HG02571 (cell line): ENCODE results near the gene MAGI1.

Experiments
- ATAC-seq: cut with Tn5 transposase; IDR thresholded peaks from one replicate; pipeline ENCODE4 v1.9.1; 2021; ENCODE audit warnings: mild to moderate bottlenecking, moderate library complexity; ENCODE audit not compliant: unreplicated experiment

The MAGI1 gene

DNA sequence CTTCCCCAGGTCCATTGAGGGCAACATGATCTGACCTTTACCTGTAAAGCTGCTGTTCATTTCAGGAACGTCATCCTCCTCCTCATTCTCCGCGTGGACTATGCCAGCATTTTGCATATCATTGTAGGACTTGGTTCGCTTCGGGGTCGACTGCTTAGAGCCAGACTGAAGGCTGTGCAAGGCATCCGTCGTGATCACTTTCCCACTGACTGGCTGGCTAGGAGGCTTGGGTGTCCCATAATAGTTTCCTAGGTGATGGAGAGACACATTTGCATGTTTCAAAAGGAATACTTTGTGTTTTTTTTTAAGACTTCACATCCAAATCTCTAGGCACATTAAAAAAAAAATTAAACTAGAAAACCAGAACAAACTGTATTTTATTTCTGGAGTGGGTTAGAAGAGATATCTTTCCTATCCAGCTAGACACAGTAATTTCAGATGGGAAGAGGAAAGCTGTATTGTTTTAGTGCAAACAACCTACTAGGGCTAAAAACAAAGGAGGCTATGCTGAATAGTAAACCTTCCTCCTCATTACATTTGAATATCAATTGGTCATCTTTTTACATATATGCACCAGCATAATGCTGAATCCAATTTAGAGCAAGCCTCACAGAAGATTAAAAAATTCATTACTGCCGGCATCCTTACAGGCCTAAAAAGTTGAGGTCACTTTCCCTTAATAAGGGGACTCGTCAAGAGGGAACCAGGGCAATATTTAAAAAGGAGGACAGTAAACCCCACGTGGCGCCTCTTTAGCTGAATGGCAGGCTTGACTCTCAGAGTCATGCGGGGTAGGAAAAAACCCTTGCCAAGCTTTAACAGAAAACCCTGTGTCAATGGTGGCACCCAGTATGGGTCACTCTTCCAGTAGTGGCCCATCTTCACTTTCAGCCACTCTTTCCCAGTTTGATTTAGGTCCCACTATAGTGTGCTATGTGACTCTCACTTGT lies 559.9 kb downstream of the MAGI1 start:
- no peak for ATAC-seq

DNA sequence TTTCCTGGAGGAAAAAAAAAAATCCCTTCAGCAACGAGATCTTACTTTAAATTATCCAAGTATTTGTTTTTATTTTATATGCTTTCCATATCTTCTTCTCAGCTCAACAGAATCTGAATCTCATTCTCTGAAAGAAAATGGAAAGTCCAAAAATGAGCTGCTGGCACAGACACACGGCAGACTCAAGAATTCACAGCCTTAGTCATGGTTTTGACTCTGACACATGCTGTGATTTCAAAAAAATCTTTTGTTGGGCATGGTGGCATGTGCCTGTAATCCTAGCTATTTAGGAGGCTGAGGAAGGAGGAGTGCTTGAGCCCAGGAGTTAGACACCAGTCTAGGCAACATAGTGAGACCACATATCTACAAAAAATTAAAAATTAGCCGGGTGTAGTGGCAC lies 565.0 kb downstream of the MAGI1 start:
- no peak for ATAC-seq

- no peak for ATAC-seq
Measured at GRCh38 chr3:65472501-65472900, 566.2 kb downstream of the MAGI1 start.

DNA sequence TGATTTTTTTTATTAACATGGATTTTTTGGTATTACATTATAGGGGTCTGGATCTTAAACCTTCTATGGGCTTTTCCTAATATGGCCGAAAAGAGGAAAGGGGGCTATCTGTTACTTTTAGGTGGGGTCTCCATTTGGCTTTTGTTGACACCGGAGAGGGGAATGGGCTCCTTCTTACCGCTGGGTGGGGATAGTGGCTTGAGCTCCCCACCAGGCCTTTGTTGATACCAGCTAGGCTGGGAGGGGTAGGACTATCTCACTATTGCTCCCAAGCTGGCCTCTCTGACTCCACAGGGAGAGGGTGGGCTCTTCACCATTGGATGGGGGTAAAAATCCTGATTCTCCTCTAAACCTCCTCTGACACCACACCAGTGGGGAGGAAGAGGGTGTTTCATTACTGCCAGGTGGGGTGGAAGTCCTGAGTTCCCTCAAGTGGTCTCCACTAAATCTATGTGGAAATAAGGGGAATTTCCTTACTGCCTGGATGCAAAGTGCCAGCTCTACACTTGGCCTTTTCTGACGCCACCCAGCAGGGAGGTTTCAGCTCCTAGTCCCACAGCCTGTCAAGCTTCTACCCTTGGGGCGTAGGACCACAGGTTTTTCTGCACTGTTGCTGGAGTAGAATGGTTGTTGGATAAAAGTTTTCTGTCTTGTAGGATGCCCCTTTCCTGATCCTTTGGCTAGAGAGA lies 572.3 kb downstream of the MAGI1 start:
- no peak for ATAC-seq

- ATAC-seq, result no peak
Measured at GRCh38 chr3:65449841-65450428, 588.8 kb downstream of the MAGI1 start.

GRCh38 chr3:65448120-65448519 lies 590.6 kb downstream of the MAGI1 start:
- no peak for ATAC-seq

DNA sequence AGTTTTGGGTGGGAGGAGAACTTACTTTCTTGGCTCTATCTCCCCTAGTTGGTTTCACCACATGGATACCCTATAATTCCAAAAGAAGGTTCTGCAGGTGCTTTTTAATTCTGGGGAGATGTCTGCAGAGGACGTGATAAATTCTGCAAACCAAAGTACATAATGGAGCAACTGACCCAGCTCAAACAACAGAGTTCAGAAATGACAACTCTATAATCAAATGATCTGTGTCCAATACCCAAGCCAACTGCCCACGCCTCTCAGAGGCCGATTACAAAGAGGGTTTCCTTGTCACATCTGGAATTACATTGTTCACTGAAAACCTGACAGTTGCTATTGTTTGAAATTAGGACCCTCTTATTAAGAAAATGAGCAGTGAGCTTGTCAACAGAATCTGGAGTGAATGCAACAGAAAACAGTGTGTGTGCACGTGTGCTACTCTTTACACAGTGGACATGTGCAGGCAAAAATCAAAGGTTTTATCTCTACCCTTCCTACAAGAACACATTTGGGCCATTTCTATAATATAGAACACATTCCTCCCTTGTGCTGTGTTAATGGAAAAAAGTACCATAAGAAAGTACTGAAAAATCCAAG lies 593.0 kb downstream of the MAGI1 start:
- no peak for ATAC-seq

DNA sequence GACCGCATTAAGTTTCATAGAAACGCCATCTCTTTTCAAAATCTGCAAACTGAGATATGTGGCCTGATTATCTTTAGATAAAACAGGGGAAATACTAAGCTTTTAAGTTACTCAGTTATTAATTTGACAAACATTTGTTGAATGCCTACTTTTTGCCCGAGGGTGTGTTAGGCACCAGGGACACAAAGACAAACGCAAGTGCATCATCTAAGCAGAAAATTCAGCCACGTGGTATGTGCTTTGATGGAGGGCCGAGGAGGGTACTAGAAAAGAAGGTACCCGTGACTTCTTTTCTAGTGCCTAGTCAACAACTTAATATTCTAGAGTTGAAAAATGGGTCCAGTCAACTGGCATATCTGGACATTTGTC lies 594.3 kb downstream of the MAGI1 start:
- no peak for ATAC-seq

GRCh38 chr3:65443739-65444446 lies 594.8 kb downstream of the MAGI1 start:
- no peak for ATAC-seq

DNA sequence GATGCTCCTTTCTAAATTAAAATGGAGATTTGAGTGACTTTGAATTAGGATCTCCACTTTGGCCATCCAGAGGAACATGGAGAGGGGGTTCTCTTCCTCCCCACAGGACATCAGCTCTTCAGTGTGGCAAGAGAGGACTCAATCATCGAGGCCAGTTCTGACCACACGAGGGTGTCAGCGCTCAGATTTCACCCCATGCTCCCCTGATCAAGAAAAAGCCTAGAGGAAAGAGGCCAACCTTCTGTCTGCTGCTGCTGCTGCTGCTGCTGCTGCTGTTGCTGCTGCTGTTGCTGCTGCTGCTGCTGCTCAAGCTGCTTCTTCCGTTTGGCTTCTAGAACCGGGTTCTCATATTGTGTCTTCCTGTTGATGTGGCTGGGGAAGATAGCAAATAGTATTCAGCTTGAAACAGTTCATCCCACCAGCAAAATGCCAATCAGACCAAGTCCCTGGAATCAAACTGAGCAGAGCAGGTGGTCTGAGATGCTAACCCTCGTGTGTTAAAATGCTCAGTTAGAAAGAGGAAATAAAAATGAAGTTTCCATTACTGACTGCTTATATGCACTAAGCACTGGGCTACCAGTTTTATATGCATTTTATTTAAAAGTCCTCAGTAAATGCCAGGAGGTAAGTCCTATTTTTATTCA lies 599.0 kb downstream of the MAGI1 start:
- no peak for ATAC-seq

GRCh38 chr3:65438612-65439011 lies 600.1 kb downstream of the MAGI1 start:
- no peak for ATAC-seq

- no peak for ATAC-seq
Measured at GRCh38 chr3:65438096-65438495, 600.6 kb downstream of the MAGI1 start.

- no peak for ATAC-seq
Measured at GRCh38 chr3:65436580-65436979, 602.1 kb downstream of the MAGI1 start.

GRCh38 chr3:65433480-65433879 lies 605.2 kb downstream of the MAGI1 start:
- ATAC-seq, result no peak

DNA sequence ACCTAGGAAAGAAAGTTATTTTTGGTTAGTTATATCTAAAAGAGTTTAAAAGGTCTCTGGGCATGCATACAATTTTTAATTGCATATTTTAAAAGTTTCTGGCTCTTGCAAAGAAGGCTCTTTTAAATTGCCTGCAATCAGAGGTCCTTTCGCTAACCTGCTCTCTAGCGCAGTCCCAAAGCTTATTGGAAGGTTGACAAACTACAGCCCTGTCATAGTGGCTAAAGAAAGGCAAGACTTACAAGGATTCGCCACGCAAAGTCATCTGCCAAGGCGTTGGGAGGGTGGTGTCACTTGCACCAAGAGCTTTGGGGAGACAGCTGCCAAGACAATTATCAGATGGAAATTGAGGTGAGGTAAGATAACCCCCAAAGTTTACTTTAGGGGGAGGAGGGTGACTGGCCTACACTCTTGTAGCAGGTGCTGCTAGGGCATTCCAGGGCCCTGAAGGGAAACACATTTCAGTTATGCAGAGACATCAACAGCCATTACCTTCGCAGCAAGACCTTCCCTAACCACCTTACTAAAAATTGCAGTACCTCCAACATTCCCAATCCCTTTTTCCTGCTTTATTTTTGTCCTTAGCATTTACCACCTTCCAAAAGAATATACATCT lies 606.2 kb downstream of the MAGI1 start:
- ATAC-seq, result no peak

- no peak for ATAC-seq
Measured at GRCh38 chr3:65425880-65426279, 612.8 kb downstream of the MAGI1 start.

GRCh38 chr3:65422154-65422553 lies 616.6 kb downstream of the MAGI1 start:
- ATAC-seq, result no peak

- ATAC-seq, result no peak
Measured at GRCh38 chr3:65419233-65419632, 619.5 kb downstream of the MAGI1 start.

- no peak for ATAC-seq
Measured at GRCh38 chr3:65413891-65414290, 624.8 kb downstream of the MAGI1 start.

DNA sequence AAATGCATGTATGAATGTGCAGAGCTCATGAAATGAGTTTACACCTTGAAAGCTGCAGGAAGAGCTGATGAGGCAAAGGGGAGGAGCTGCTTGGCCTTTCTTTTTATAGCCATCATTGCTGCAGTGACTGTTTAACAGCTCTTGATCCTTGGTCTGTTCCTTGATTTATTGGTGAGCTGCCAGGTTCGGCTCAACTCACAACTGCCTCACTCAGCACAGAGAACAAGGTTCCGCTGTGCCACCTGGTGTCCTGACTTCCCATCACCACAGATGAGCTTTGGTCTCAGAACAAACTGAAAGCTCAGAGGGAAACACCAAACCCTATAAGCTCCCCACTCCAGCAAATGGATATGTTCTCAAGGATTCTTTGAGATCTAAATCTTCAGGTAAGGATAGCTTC lies 626.1 kb downstream of the MAGI1 start:
- no peak for ATAC-seq
